ENCODE results near the gene KRT13. TPM values are rescaled to one million over a fixed set of nuclear protein-coding genes. Genes with fewer than 3 reads are reported as not detected.
A peak's percentile ranks its signal among the peaks of the same experiment; 100 is the strongest.

Gene KRT13
- total RNA-seq, 1 donor from 2014 or later = not detected

- no peak for DNase-seq (ENCODE audit: low read depth, low spot score)
These were observed 15.6 kb upstream of the KRT13 start for GRCh38 chr17:41520821-41521521.

- DNase-seq (ENCODE audit: low read depth, low spot score) = no peak
These were observed 14.3 kb upstream of the KRT13 start for GRCh38 chr17:41519501-41520224.

- no peak for DNase-seq (ENCODE audit: low read depth, low spot score)
These were observed 13.5 kb upstream of the KRT13 start, which contains the start of gene KRT15 for GRCh38 chr17:41518789-41519449. TSS of gene KRT15 (minus strand) at chr17:41518890. CDS start at chr17:41518827, 63 bp downstream.

GRCh38 chr17:41518031-41518430 is 12.6 kb upstream of the KRT13 start:
- no peak for DNase-seq (ENCODE audit: low read depth, low spot score)

- DNase-seq (ENCODE audit: low read depth, low spot score) = no peak
These were observed 11.4 kb upstream of the KRT13 start for GRCh38 chr17:41516830-41517283.

GRCh38 chr17:41516147-41516829 is 10.9 kb upstream of the KRT13 start:
- DNase-seq (ENCODE audit: low read depth, low spot score) = no peak

GRCh38 chr17:41513168-41513547 is 7.7 kb upstream of the KRT13 start:
- no peak for DNase-seq (ENCODE audit: low read depth, low spot score)

GRCh38 chr17:41512546-41513167 is 7.2 kb upstream of the KRT13 start:
- DNase-seq (ENCODE audit: low read depth, low spot score) = no peak

GRCh38 chr17:41511716-41512115 is 6.3 kb upstream of the KRT13 start:
- DNase-seq (ENCODE audit: low read depth, low spot score) = no peak

GRCh38 chr17:41511116-41511515 is 5.7 kb upstream of the KRT13 start:
- DNase-seq (ENCODE audit: low read depth, low spot score) = no peak

GRCh38 chr17:41510251-41511065 is 5.0 kb upstream of the KRT13 start:
- DNase-seq (ENCODE audit: low read depth, low spot score) = no peak

- DNase-seq (ENCODE audit: low read depth, low spot score) = no peak
These were observed 2.0 kb upstream of the KRT13 start for GRCh38 chr17:41507315-41507880.

- no peak for DNase-seq (ENCODE audit: low read depth, low spot score)
These were observed 676 bp upstream of the KRT13 start for GRCh38 chr17:41505809-41506767.

- no peak for DNase-seq (ENCODE audit: low read depth, low spot score)
These were observed 1.0 kb downstream of the KRT13 start for GRCh38 chr17:41504246-41504977.

- no peak for DNase-seq (ENCODE audit: low read depth, low spot score)
These were observed 2.2 kb downstream of the KRT13 start for GRCh38 chr17:41503202-41503601.

- peak; percentile 29 for DNase-seq (ENCODE audit: low read depth, low spot score)
These were observed 5.1 kb downstream of the KRT13 start for GRCh38 chr17:41500131-41500911.

GRCh38 chr17:41499714-41500113 is 5.7 kb downstream of the KRT13 start:
- DNase-seq (ENCODE audit: low read depth, low spot score) = no peak

Measured in pulmonary artery endothelial cell (primary cell).